Loucy (cell line): ENCODE measurements around the gene MAMLD1.

ENCODE experiments used
- H2AFZ ChIP-seq: fragments of 200-600 bp; sonication (generic); 2 replicates; pipeline ENCODE4 v1.6.0; 2016; ENCODE audit warnings: antibody characterized with exemption, mild to moderate bottlenecking, low read length, moderate library complexity
- H3F3A ChIP-seq: fragments of 200-600 bp; 2 replicates; pipeline ENCODE4 v1.6.0; 2016; ENCODE audit warnings: antibody characterized with exemption, low read depth, mild to moderate bottlenecking
- H3K27me3 ChIP-seq: fragments of 200-600 bp; sonication (generic); 2 replicates; pipeline ENCODE4 v1.6.1; 2014; ENCODE audit warnings: low read length, mild to moderate bottlenecking; ENCODE audit not compliant: insufficient read depth, poor library complexity, severe bottlenecking
- H3K36me3 ChIP-seq: fragments of 200-600 bp; sonication (generic); 2 replicates; pipeline ENCODE4 v1.6.1; 2016; ENCODE audit warnings: low read length; ENCODE audit not compliant: insufficient read depth
- H3K4me1 ChIP-seq: fragments of 200-600 bp; sonication (generic); 2 replicates; pipeline ENCODE4 v1.5.1; 2014; ENCODE audit warnings: low read length, mild to moderate bottlenecking; ENCODE audit not compliant: insufficient read depth, poor library complexity, severe bottlenecking
- H3K4me2 ChIP-seq: fragments of 200-600 bp; sonication (generic); 2 replicates; pipeline ENCODE4 v1.6.0; 2014; ENCODE audit warnings: antibody characterized with exemption, low read length, low read depth, mild to moderate bottlenecking; ENCODE audit not compliant: poor library complexity, severe bottlenecking
- H3K4me3 ChIP-seq: fragments of 200-600 bp; sonication (generic); 2 replicates; pipeline ENCODE4 v1.5.1; 2014; ENCODE audit warnings: low read length, mild to moderate bottlenecking, mixed read lengths; ENCODE audit not compliant: poor library complexity, severe bottlenecking
- H3K79me2 ChIP-seq: fragments of 200-600 bp; sonication (generic); 2 replicates; pipeline ENCODE4 v1.6.1; 2014; ENCODE audit warnings: low read length; ENCODE audit not compliant: insufficient read depth
- H3K9ac ChIP-seq: fragments of 200-600 bp; sonication (generic); 2 replicates; pipeline ENCODE4 v1.6.0; 2014; ENCODE audit warnings: mild to moderate bottlenecking, low read depth, low read length, moderate library complexity; ENCODE audit not compliant: poor library complexity, severe bottlenecking
- H3K9me2 ChIP-seq: fragments of 200-600 bp; sonication (generic); replicated peaks from 2 replicates; pipeline ENCODE4 v1.6.1; 2016; ENCODE audit warnings: low read depth, low read length, mixed read lengths
- H3K9me3 ChIP-seq: fragments of 200-600 bp; sonication (generic); 2 replicates; pipeline ENCODE4 v1.6.1; 2014; ENCODE audit warnings: mild to moderate bottlenecking, antibody characterized with exemption, low read length, low read depth; ENCODE audit not compliant: insufficient read depth
- H4K20me1 ChIP-seq: fragments of 200-600 bp; sonication (generic); 2 replicates; pipeline ENCODE4 v1.6.0; 2014; ENCODE audit warnings: antibody characterized with exemption, low read length, mild to moderate bottlenecking; ENCODE audit not compliant: insufficient read depth, poor library complexity, severe bottlenecking
- CTCF ChIP-seq: fragments of 200-600 bp; sonication (generic); conservative IDR thresholded peaks from 2 replicates; pipeline ENCODE4 v1.5.1; 2014; ENCODE audit warnings: mild to moderate bottlenecking, antibody characterized with exemption, low read length
- EZH2phosphoT487 ChIP-seq: fragments of 200-600 bp; IDR thresholded peaks from 2 replicates; pipeline ENCODE4 v1.6.1; 2018; ENCODE audit warnings: antibody characterized with exemption, mild to moderate bottlenecking, moderate library complexity, borderline replicate concordance

MAMLD1 gene

DNA sequence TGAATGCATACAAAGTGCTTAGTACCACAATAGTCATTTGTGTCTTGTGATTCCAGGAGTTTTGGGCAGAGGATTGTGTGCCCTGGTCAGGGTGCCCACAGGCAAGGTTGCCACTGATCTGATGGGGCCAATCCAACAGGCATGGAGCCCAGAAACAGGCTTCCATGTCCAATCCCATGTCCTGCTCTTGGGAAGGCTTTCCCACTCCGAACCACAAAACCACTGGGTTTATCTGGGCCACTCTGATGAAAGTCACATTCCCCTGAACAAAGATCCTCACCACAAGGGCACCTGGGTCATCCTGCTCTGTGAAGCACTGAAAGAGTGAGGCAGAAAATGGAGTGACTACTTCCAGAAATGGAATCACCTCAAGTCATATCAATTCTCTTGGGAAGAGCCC is 96.9 kb downstream of the MAMLD1 start:
- Histone ChIP-seq H3K4me3 (no peak overlapping the region), H3K4me1 (peaks cover 9% of the 10 kb centered on the region), H3K4me2 (no peak overlapping the region), H3K27me3 (no peaks in the 10 kb centered on the region), H3F3A (no peaks in the 10 kb centered on the region), H3K9me3 (no peaks in the 10 kb centered on the region), H3K9ac (no peak overlapping the region), H3K36me3 (no peaks in the 10 kb centered on the region), H4K20me1 (no peaks in the 10 kb centered on the region), H3K9me2 (no peaks in the 10 kb centered on the region), H3K79me2 (no peaks in the 10 kb centered on the region), H2AFZ (no peak overlapping the region)
- no peak for TF ChIP-seq EZH2phosphoT487

- H3K36me3 ChIP-seq, result no peaks in the 10 kb centered on the region
- no peaks in the 10 kb centered on the region for H3K27me3 ChIP-seq
- H3K9ac ChIP-seq, result no peak overlapping the region
- no peaks in the 10 kb centered on the region for H3F3A ChIP-seq
- no peaks in the 10 kb centered on the region for H3K9me2 ChIP-seq
- H3K79me2 ChIP-seq, result no peaks in the 10 kb centered on the region
- H3K4me2 ChIP-seq, result no peak overlapping the region
- no peaks in the 10 kb centered on the region for H4K20me1 ChIP-seq
- peaks cover 9% of the 10 kb centered on the region for H3K4me1 ChIP-seq
- H2AFZ ChIP-seq, result no peak overlapping the region
- TF ChIP-seq EZH2phosphoT487 (no peak), CTCF (no peak)
- H3K4me3 ChIP-seq, result no peak overlapping the region
- H3K9me3 ChIP-seq, result no peaks in the 10 kb centered on the region
Observed at GRCh38 chrX:150460781-150461180, 97.7 kb downstream of the MAMLD1 start.

- no peaks in the 10 kb centered on the region for H3K36me3 ChIP-seq
- TF ChIP-seq EZH2phosphoT487 (no peak), CTCF (no peak)
Observed at GRCh38 chrX:150463566-150463965, 100.4 kb downstream of the MAMLD1 start.

DNA sequence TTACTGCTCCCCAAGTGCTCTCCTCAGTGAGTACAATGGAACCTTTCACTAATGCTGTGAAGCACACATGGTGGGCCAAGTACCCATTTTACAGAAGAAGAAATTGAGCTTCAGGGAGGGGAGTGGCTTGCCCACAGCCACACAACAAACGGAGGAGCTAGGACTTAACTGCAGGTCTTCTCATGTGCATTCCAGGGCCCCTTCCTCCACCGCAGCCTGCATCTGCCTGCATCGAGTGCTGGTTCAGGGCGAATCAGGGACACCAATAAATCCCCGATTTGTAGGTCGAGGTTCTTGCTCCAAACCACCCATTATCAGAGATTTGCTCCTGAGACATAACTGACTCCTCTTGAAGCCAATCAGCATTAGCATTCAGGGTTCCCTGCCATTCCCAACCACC is 100.9 kb downstream of the MAMLD1 start:
- no peak overlapping the region for H3K9ac ChIP-seq
- H3K79me2 ChIP-seq, result no peaks in the 10 kb centered on the region
- H3K36me3 ChIP-seq, result no peaks in the 10 kb centered on the region
- no peaks in the 10 kb centered on the region for H4K20me1 ChIP-seq
- H3K9me2 ChIP-seq, result no peaks in the 10 kb centered on the region
- H2AFZ ChIP-seq, result no peak overlapping the region
- no peak overlapping the region for H3K4me3 ChIP-seq
- H3F3A ChIP-seq, result no peaks in the 10 kb centered on the region
- H3K4me1 ChIP-seq, result peaks cover 5% of the 10 kb centered on the region
- no peaks in the 10 kb centered on the region for H3K9me3 ChIP-seq
- no peak overlapping the region for H3K4me2 ChIP-seq
- TF ChIP-seq CTCF (no peak), EZH2phosphoT487 (no peak)
- no peaks in the 10 kb centered on the region for H3K27me3 ChIP-seq

More at GRCh38 chrX:150463566-150463965, 100.4 kb downstream of the MAMLD1 start:
- peaks cover 9% of the 10 kb centered on the region for H3K4me1 ChIP-seq
- no peak overlapping the region for H3K4me3 ChIP-seq
- H3K9me2 ChIP-seq, result no peaks in the 10 kb centered on the region
- no peaks in the 10 kb centered on the region for H3F3A ChIP-seq
- H4K20me1 ChIP-seq, result no peaks in the 10 kb centered on the region
- no peak overlapping the region for H3K9ac ChIP-seq
- H2AFZ ChIP-seq, result no peak overlapping the region
- H3K27me3 ChIP-seq, result no peaks in the 10 kb centered on the region
- no peaks in the 10 kb centered on the region for H3K79me2 ChIP-seq
- H3K9me3 ChIP-seq, result no peaks in the 10 kb centered on the region
- no peak overlapping the region for H3K4me2 ChIP-seq
